ENCODE results near the gene MROH2A. TPM values are rescaled to one million over a fixed set of nuclear protein-coding genes. Genes with fewer than 3 reads are reported as not detected.

Gene MROH2A
- total and polyA plus RNA-seq, 9 of the 15 experiments (the other 6 are each of a cell fraction or from before 2014, with no cell fraction given), result 0.03 TPM; not detected in 8

GRCh38 chr2:233822101-233822771 is 44.1 kb downstream of the MROH2A start:
- Histone ChIP-seq H3K4me1 (replicated peaks in 1 of 2; ENCODE audit: control insufficient read depth in 2 of 2, insufficient read depth in 2 of 2, low read length in 2 of 2) (no peaks in the 10 kb centered on the region; a peak in 1 of 5 replicates), H3K27me3 (ENCODE audit: control insufficient read depth in 2 of 2, insufficient read depth in 2 of 2, low read length in 2 of 2) (peaks cover 2 to 58% of the 10 kb centered on the region in 2 experiments; a peak in 3 of 5 replicates), H3K27ac (ENCODE audit: extremely low read depth, low read depth, low read length) (no peak overlapping the region), H2AFZ (ENCODE audit: low read depth, low read length) (no peak overlapping the region), H3K4me3 (no peak overlapping the region), H3K4me2 (ENCODE audit: insufficient read depth, low read length) (no peak overlapping the region), H3K36me3 (ENCODE audit: control insufficient read depth, insufficient read depth, low read length) (no peaks in the 10 kb centered on the region), H3K9ac (ENCODE audit: insufficient read depth in 1 of 2, low read depth in 2 of 2, low read length in 2 of 2) (no peak overlapping the region), H3K79me2 (ENCODE audit: control insufficient read depth, insufficient read depth, low read length) (no peaks in the 10 kb centered on the region), H3K9me3 (replicated peaks; ENCODE audit: control insufficient read depth, insufficient read depth, low read depth, low read length) (no peaks in the 10 kb centered on the region), H3K9me1 (ENCODE audit: control insufficient read depth, insufficient read depth, low read length) (no peaks in the 10 kb centered on the region), H4K20me1 (replicated peaks; ENCODE audit: control insufficient read depth, insufficient read depth, low read length) (no peaks in the 10 kb centered on the region; the same call in 1 of the 2 replicates)
- in situ Hi-C loops (cut with MboI) (no loop called here), intact Hi-C loops (cut with micrococcal nuclease) (no loop called here)
- DNase-seq (ENCODE audit: extremely low read depth in 1 of 4, low spot score in 3 of 4) (no peak), FAIRE-seq (no peak), ATAC-seq (no peak)
- POLR2A ChIA-PET, result interaction anchor here (1.5 kb wide), 1 partner anchor 10 kb away, joined by 6 read pairs; no protein-coding TSS in a partner anchor
- CTCF ChIA-PET (ENCODE audit: low intra/inter-chr PET ratio), result no interaction called here
- TF ChIP-seq NFXL1 (CRISPR knock-in tag; IDR thresholded peaks at IDR 0.05), result no peak
- TF ChIP-seq WHSC1 (IDR thresholded peaks at IDR 0.05; ENCODE audit: low read length), result no peak
- no peak for TF ChIP-seq ZNF384 (IDR thresholded peaks at IDR 0.05; ENCODE audit: low read depth, low read length)
- no peak for TF ChIP-seq ZNF699 (CRISPR knock-in tag; IDR thresholded peaks at IDR 0.05; ENCODE audit: insufficient replicate concordance)
- no peak for TF ChIP-seq SMARCA5 (IDR thresholded peaks at IDR 0.05)
- no TSS peak for BruUV-seq (replicated peaks)
- WGBS (ENCODE audit: insufficient coverage, low coverage, missing lambda C conversion rate), result 0% methylated on average over 9 of the region's 21 CpGs
